GM19240 (cell line): ENCODE results near the gene SAMD4A.

Source experiments
- DNase-seq: peaks from one replicate; pipeline ENCODE4 v3.0.0; 2011; ENCODE audit warnings: low spot score; ENCODE audit not compliant: insufficient read length

Gene SAMD4A

DNA sequence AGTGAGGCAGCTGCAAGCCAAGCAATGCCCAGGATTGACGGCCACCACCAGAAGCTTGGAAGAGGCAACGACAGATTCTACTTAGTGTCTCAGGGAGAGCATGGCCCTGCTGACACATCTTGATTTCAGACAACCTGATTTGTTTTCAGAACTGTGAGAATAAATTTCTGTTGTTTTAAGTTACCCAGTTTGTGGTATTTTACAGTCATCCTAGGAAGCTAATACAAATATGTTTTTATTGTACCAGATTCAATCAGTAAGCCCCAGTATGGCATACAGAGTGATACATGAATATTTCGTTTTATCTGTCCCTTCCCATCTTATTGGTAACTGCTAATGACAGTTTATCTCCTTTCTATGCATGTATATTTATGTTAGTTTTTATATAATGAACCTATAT, 62.3 kb downstream of the SAMD4A start:
- no peak for DNase-seq

- DNase-seq: no peak
These were observed 62.9 kb downstream of the SAMD4A start for GRCh38 chr14:54629635-54630360.

- DNase-seq: no peak
These were observed 64.1 kb downstream of the SAMD4A start for GRCh38 chr14:54631016-54631415.

- no peak for DNase-seq
These were observed 65.5 kb downstream of the SAMD4A start for GRCh38 chr14:54632452-54632851.

DNA sequence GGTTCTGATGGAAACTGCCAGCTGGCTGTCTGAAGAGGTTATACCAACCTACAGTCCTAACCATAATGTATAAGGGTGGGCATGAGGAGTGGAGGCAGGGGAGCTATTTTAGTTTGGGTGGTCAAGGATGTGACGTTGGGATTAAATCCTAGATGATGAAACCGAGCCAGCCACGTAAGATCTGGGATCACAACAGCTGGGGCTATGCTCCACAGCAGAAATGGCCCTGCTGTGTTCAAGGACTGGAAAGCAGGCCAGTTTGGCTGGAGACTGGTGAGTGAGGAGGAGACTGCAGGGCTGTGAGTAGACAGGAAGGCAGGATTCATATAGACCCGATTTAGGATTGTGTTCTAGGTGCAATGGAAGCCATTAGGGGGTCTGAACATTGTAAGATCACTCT, 66.1 kb downstream of the SAMD4A start:
- no peak for DNase-seq

GRCh38 chr14:54637270-54638134, 70.6 kb downstream of the SAMD4A start:
- no peak for DNase-seq

DNA sequence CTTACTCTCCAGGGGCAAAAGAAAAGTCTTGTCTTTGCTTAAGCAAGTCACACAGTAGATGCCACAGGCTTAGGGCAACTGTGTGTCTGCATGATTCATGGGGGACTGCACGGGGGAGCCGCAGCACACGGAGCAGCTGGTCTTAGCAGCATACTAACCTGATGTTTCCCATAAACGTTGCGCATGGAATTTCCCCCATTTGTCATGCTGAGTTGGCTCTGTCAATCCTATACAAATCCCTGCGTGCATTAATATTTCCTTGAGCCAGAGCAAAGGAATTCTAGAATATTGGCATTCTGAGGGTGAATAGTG, 71.2 kb downstream of the SAMD4A start:
- no peak for DNase-seq

GRCh38 chr14:54639611-54640010, 72.7 kb downstream of the SAMD4A start:
- no peak for DNase-seq

- DNase-seq: no peak
These were observed 73.6 kb downstream of the SAMD4A start for GRCh38 chr14:54640506-54640905.

- DNase-seq: no peak
These were observed 75.2 kb downstream of the SAMD4A start for GRCh38 chr14:54642121-54642520.

DNA sequence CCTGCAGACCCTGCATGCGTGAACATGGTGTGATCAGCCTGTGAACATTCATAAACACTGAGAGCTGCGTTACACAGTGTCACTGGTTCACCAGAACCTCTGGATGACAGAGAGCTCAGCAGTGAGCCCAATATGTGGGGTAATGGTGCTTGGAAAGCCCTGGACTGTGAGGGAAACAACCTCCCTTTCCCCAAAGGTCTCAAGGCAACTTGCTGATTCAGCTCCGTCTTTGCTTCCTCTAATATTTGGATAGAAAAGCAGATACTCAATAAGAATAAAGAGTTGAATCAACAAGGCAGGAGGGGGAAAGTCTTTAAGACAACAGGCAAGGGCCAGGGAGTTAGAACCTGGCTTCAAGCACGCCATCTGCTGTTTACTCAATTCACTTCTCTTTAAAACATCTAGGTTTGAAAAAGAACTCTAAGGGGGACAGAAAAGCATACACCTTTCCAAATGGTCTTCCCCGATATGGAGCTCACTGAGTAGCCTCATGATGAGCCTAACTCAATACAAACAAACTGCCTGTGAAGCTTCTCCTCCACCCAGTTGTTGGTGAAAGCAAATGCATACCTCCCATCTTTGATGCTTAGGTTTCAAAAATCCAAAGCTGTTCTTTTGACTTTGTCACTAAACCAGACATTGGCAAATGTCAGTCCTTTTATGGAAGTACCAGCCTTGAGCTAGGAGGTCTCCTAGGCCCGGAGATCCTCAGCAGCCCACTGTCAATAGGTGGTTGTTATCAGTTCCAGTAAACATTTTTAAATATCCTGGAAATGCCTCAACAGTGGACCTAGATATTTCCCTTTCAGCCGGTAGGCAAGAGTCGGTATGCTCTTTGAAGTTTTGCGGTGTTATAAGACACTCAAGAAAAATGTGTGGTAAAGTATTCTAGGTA, 76.1 kb downstream of the SAMD4A start:
- no peak for DNase-seq

GRCh38 chr14:54643696-54644176, 76.8 kb downstream of the SAMD4A start:
- DNase-seq: no peak

DNA sequence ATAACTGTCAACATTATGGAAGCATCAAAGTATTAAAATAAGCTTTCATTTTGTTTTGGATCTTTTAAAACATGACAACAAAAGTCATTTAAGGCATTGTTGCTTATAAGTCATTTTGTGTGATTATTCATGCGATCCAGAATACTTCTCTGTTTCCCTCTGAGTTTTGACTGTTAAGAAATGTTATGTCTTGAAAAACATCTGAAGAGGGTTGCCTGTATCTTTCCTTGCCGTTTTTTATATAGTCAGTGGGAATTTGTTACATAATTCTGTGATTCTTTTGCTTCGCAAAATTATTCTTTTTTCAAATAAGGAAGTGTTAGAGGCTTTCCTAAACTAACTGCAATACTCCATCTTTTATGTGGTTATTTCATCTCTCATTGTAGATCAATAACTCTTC, 78.7 kb downstream of the SAMD4A start:
- no peak for DNase-seq

GRCh38 chr14:54646626-54647025, 79.7 kb downstream of the SAMD4A start:
- no peak for DNase-seq

GRCh38 chr14:54647378-54647777, 80.5 kb downstream of the SAMD4A start:
- no peak for DNase-seq

GRCh38 chr14:54649056-54649455, 82.1 kb downstream of the SAMD4A start:
- DNase-seq: no peak

DNA sequence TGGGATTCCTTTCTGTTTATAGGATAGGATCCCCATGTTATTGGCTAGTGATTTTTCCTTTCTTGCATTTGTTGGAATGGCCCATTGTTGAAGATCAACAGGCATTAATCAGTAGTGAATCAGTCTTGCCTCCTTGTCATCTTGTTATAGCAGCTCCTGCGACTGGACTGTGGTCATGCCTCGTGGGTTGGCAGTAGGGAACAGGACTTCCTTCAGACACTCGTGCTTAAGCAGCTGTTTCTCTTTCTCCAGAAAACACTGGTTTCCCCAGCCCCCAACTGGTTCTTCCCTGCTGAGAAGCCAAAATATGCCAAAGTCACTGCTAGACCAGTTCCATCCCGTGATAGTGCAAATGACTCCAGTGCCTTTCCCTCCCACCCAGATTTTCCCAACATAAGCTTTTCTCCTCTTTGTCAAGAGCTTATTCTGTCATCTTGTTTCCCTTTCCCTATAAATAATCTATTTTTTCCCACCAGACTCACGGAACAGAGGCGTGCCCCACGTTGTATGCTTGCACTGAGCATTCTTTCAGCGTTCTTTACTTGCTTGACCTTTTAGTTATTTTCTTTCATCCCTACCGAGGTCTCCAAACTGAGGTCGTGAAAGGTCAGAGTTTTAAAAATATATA, 83.5 kb downstream of the SAMD4A start:
- no peak for DNase-seq

GRCh38 chr14:54650959-54651351, 84.0 kb downstream of the SAMD4A start:
- no peak for DNase-seq

DNA sequence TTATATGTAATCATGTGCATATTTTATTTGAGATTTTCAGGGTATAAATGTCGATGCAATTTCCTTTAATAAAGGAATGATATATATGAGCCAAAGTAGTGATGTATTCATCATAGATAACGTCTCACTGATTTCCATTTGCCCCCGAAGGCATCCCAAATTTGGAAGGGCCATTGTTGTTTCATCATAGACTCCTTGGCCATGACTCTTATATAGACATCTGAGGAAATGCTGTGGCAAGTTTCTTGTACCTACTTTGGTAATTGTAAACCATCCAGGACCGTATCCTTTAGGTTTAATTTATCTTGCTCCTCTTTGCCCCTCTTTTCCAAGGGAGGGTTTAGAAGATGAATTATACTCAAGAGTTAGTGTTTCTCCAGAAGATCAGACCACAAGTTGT, 84.7 kb downstream of the SAMD4A start:
- DNase-seq: no peak

GRCh38 chr14:54652188-54652587, 85.3 kb downstream of the SAMD4A start:
- no peak for DNase-seq

DNA sequence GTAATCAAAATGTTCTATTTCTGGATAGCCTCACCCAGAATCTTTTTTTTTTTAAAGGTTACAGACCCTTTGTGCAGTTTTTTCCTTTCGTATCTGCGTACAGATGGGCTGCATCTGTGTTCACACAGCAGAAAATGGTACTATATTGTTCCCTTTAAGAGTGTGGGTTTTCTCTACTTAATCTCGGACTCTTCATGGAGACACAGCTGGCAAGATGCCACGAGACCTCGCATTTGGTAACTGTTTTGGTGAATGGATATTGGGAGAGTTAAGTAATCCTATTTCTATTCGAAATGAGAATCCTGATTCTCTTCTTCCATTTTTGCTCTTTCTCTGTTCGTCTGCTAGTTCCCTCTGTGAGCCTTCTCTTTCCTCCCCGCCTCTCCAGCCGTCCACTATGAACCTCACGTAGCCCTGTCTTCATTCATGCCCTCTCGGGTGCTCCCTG, 85.7 kb downstream of the SAMD4A start:
- DNase-seq: no peak
